PC-3 (cell line): ENCODE data around the gene PFN2. TPM values are rescaled to one million over a fixed set of nuclear protein-coding genes. Genes with fewer than 3 reads are reported as not detected.

Experiments used
- ATAC-seq: fragments of 200-7000 bp; cut with Tn5 transposase; 2 replicates; pipeline ENCODE4 v1.9.1; 2020; ENCODE audit warnings: mild to moderate bottlenecking, moderate library complexity
- BruUV-seq: library from RNA; stranded (reverse); fragments of 400-500 nt; replicated peaks from 2 replicates; lab custom pipeline; 2021; lab: Mats Ljungman, UMichigan
- CTCF ChIA-PET: fragments of 300-600 bp; sonication (Branson Sonifier 250); formaldehyde crosslinking; loops from one replicate; lab custom pipeline; 2022; ENCODE audit warnings: antibody characterized with exemption; lab: Charles Lee
- POLR2A ChIA-PET: fragments of 300-600 bp; sonication (Branson Sonifier 250); formaldehyde crosslinking; loops from one replicate; lab custom pipeline; 2022; ENCODE audit warnings: antibody characterized with exemption; ENCODE audit not compliant: unreplicated experiment; lab: Charles Lee
- DNase-seq: peaks from one replicate; pipeline ENCODE4 v3.0.0-alpha.2; 2015
- H2AFZ ChIP-seq: fragments of 300-600 bp; sonication (generic); 2 replicates; pipeline ENCODE4 v1.6.0; 2016; ENCODE audit warnings: antibody characterized with exemption, low read length
- H3F3A ChIP-seq: fragments of 300-600 bp; sonication (generic); one replicate; pipeline ENCODE4 v1.6.0; 2017; ENCODE audit warnings: antibody characterized with exemption, low read length, control low read depth, mild to moderate bottlenecking; ENCODE audit not compliant: unreplicated experiment
- H3K27ac ChIP-seq: fragments of 300-600 bp; sonication (generic); 2 replicates; pipeline ENCODE4 v1.5.1; 2016; ENCODE audit warnings: mild to moderate bottlenecking, low read length
- H3K27me3 ChIP-seq: fragments of 300-600 bp; sonication (generic); 2 replicates; pipeline ENCODE4 v1.6.1; 2016; ENCODE audit warnings: low read length, mixed read lengths
- H3K36me3 ChIP-seq: fragments of 300-600 bp; sonication (generic); 2 replicates; pipeline ENCODE4 v1.6.1; 2016; ENCODE audit warnings: low read depth, mixed run types, low read length, mixed read lengths
- H3K4me1 ChIP-seq: fragments of 300-600 bp; sonication (generic); 2 replicates; pipeline ENCODE4 v1.5.1; 2016; ENCODE audit warnings: low read length; ENCODE audit not compliant: insufficient read depth
- H3K4me2 ChIP-seq: fragments of 300-600 bp; sonication (generic); 2 replicates; pipeline ENCODE4 v1.6.0; 2016; ENCODE audit warnings: low read length
- H3K4me3 ChIP-seq: fragments of 300-600 bp; sonication (generic); 2 replicates; pipeline ENCODE4 v1.5.1; 2016; ENCODE audit warnings: mild to moderate bottlenecking, low read length, mixed read lengths
- H3K79me2 ChIP-seq: fragments of 300-600 bp; sonication (generic); 2 replicates; pipeline ENCODE4 v1.6.1; 2017; ENCODE audit warnings: low read length, mixed read lengths
- H3K9ac ChIP-seq: fragments of 300-600 bp; sonication (generic); 2 replicates; pipeline ENCODE4 v1.6.0; 2016; ENCODE audit warnings: mild to moderate bottlenecking, low read length
- H3K9me2 ChIP-seq: fragments of 300-600 bp; sonication (generic); replicated peaks from 2 replicates; pipeline ENCODE4 v1.6.1; 2016; ENCODE audit warnings: mixed run types, low read length, mixed read lengths
- H3K9me3 ChIP-seq: fragments of 300-600 bp; sonication (generic); 2 replicates; pipeline ENCODE4 v1.6.1; 2016; ENCODE audit warnings: low read length, mixed read lengths
- H4K20me1 ChIP-seq: fragments of 300-600 bp; sonication (generic); 2 replicates; pipeline ENCODE4 v1.6.1; 2016; ENCODE audit warnings: low read length, mixed read lengths
- CTCF ChIP-seq: fragments of 300-600 bp; sonication (generic); conservative IDR thresholded peaks from 2 replicates; pipeline ENCODE4 v1.5.1; 2017; ENCODE audit warnings: antibody characterized with exemption, low read depth, mild to moderate bottlenecking, low read length
- EZH2 ChIP-seq: fragments of 300-600 bp; sonication (generic); IDR thresholded peaks from one replicate; pipeline ENCODE4 v1.6.1; 2017; ENCODE audit warnings: antibody characterized with exemption, mild to moderate bottlenecking, low read length; ENCODE audit not compliant: unreplicated experiment
- EZH2phosphoT487 ChIP-seq: fragments of 300-600 bp; sonication (generic); IDR thresholded peaks from 2 replicates; pipeline ENCODE4 v1.6.1; 2018; ENCODE audit warnings: mild to moderate bottlenecking, antibody characterized with exemption, low read length, borderline replicate concordance
- intact Hi-C: fragments of 100-400 bp; cut with micrococcal nuclease; formaldehyde crosslinking; loops from 2 replicates; pipeline ENCODE4 v1.9.0; 2023
- total RNA-seq: library from RNA; depleted of rRNA; stranded (reverse); fragments of >200 nt; gene quantifications from 2 replicates; pipeline ENCODE4 v1.2.3, GENCODE V29; 2014

PFN2 gene
- total RNA-seq, 1 experiment from 2014 or later = 213 TPM

- POLR2A ChIA-PET = no interaction called here
- Histone ChIP-seq H3K27ac (no peak overlapping the region), H3K27me3 (no peaks in the 10 kb centered on the region), H3K79me2 (no peaks in the 10 kb centered on the region), H3K4me1 (no peaks in the 10 kb centered on the region), H3K9ac (no peak overlapping the region), H3K4me3 (no peak overlapping the region), H3K36me3 (no peaks in the 10 kb centered on the region), H3K9me3 (0 out of 2 replicates have a peak, but pooled peaks cover 4% of the 10 kb centered on the region), H3K9me2 (no peaks in the 10 kb centered on the region), H2AFZ (no peak overlapping the region), H3F3A (no peaks in the 10 kb centered on the region), H3K4me2 (no peak overlapping the region), H4K20me1 (no peaks in the 10 kb centered on the region)
- no TSS peak for BruUV-seq
- CTCF ChIA-PET = no interaction called here
- intact Hi-C loops = no loop called here
- DNase-seq = no peak
- TF ChIP-seq EZH2phosphoT487 (no peak), EZH2 (no peak), CTCF (no peak)
- ATAC-seq = no peak
Measured at GRCh38 chr3:149998946-149999345, 28.3 kb upstream of the PFN2 start.

- H3K9me2 ChIP-seq = no peaks in the 10 kb centered on the region
- POLR2A ChIA-PET = no interaction called here
Measured at GRCh38 chr3:149992416-149993058, 21.8 kb upstream of the PFN2 start.

More at GRCh38 chr3:149992416-149993058, 21.8 kb upstream of the PFN2 start:
- H3K4me2 ChIP-seq = no peak overlapping the region
- 0 out of 2 replicates have a peak, but pooled peaks cover 4% of the 10 kb centered on the region for H3K9me3 ChIP-seq
- no peak overlapping the region for H3K27ac ChIP-seq
- H3K36me3 ChIP-seq = no peaks in the 10 kb centered on the region
- no peaks in the 10 kb centered on the region for H3K79me2 ChIP-seq
- intact Hi-C loops = no loop called here
- DNase-seq (no peak), ATAC-seq (no peak)
- H3K4me1 ChIP-seq = no peaks in the 10 kb centered on the region
- no peaks in the 10 kb centered on the region for H3K27me3 ChIP-seq
- H3K9ac ChIP-seq = no peak overlapping the region
- no peak overlapping the region for H3K4me3 ChIP-seq
- CTCF ChIA-PET = no interaction called here
- TF ChIP-seq EZH2phosphoT487 (no peak), CTCF (no peak), EZH2 (no peak)
- no TSS peak for BruUV-seq
- H2AFZ ChIP-seq = no peak overlapping the region
- no peaks in the 10 kb centered on the region for H4K20me1 ChIP-seq
- H3F3A ChIP-seq = no peaks in the 10 kb centered on the region
